Tibial nerve (tissue), 4 donors: ENCODE results near the gene SEMA6B. TPM values are rescaled to one million over a fixed set of nuclear protein-coding genes. Genes with fewer than 3 reads are reported as not detected.

Experiments
- DNase-seq, 2 donors: peaks; one replicate each; pipeline ENCODE4 v3.0.0-alpha.2; 2019; ENCODE audit warnings: low spot score in 2 of 2
- H3K27ac ChIP-seq, 4 donors: fragments of 200-600 bp; sonication (generic) in 3 of 4; one replicate each; pipeline ENCODE4 v1.5.1; 2017 to 2019; ENCODE audit warnings: mild to moderate bottlenecking in 1 of 4
- H3K27me3 ChIP-seq, 2 donors: fragments of 200-600 bp; sonication (generic) in 1 of 2; one replicate each; pipeline versions ENCODE4 v1.5.1 to v1.6.0; 2017 to 2019
- H3K36me3 ChIP-seq, 3 donors: fragments of 200-600 bp; sonication (generic); one replicate each; pipeline ENCODE4 v1.5.1; 2018 to 2019
- H3K4me1 ChIP-seq, 4 donors: fragments of 200-600 bp; sonication (generic) in 3 of 4; one replicate each; pipeline ENCODE4 v1.5.1; 2017 to 2019
- H3K4me3 ChIP-seq, 4 donors: fragments of 200-600 bp; sonication (generic) in 3 of 4; one replicate each; pipeline ENCODE4 v1.5.1; 2017 to 2019; ENCODE audit warnings: mild to moderate bottlenecking in 1 of 4, moderate library complexity in 1 of 4
- H3K9me3 ChIP-seq, 4 donors: fragments of 200-600 bp; sonication (generic) in 3 of 4; one replicate each; pipeline ENCODE4 v1.5.1; 2017 to 2019
- EP300 ChIP-seq, 2 donors: sonication (generic); formaldehyde crosslinking; IDR thresholded peaks; one replicate each; pipeline ENCODE4 v1.6.1; 2017; ENCODE audit warnings: antibody characterized with exemption in 2 of 2, mild to moderate bottlenecking in 1 of 2
- POLR2A ChIP-seq, 2 donors: fragments of 450-650 bp; IDR thresholded peaks; one replicate each; pipeline ENCODE4 v1.6.1; 2017; ENCODE audit warnings: antibody characterized with exemption in 2 of 2, mild to moderate bottlenecking in 2 of 2, moderate library complexity in 2 of 2
- WGBS, 2 donors: methylation state at CpG; one replicate each; pipeline ENCODE4 v1.1.5; 2018; 5-methylcytosine and 5-hydroxymethylcytosine counted together
- total RNA-seq, 4 donors: library from RNA; depleted of rRNA; stranded (reverse); fragments of >200 nt; gene quantifications; one replicate each; pipeline ENCODE4 v1.1.0, GENCODE V29; 2016
- TF ChIP-seq, protein P1 (sequence below), 5 experiments: fragments of 200-600 bp in 3 of 5; fragments of 450-650 bp in 2 of 5; sonication (generic) in 3 of 5; IDR thresholded peaks; one replicate each; pipeline ENCODE4 v1.5.1; 2016 to 2019; ENCODE audit warnings: antibody characterized with exemption in 5 of 5, mild to moderate bottlenecking in 3 of 5, moderate library complexity in 2 of 5

The SEMA6B gene
- total RNA-seq, 4 donors from 2014 or later, result 1.5 to 18.6 (median 7.4) TPM

GRCh38 chr19:4550018-4550417 is 9.5 kb downstream of the SEMA6B start:
- Histone ChIP-seq H3K4me3 (no peak overlapping the region), H3K4me1 (no peaks in the 10 kb centered on the region), H3K36me3 (no peaks in the 10 kb centered on the region), H3K9me3 (no peaks in the 10 kb centered on the region), H3K27ac (no peak overlapping the region), H3K27me3 (peaks cover 0 to 7% of the 10 kb centered on the region in 2 donors)
- DNase-seq, result no peak
- 92% methylated on average over 18 of the region's 18 CpGs for WGBS, 2 donors
- TF ChIP-seq EP300 (IDR thresholded peaks at IDR 0.05) (no peak), POLR2A (IDR thresholded peaks at IDR 0.05) (no peak)
- TF ChIP-seq, protein P1, sequence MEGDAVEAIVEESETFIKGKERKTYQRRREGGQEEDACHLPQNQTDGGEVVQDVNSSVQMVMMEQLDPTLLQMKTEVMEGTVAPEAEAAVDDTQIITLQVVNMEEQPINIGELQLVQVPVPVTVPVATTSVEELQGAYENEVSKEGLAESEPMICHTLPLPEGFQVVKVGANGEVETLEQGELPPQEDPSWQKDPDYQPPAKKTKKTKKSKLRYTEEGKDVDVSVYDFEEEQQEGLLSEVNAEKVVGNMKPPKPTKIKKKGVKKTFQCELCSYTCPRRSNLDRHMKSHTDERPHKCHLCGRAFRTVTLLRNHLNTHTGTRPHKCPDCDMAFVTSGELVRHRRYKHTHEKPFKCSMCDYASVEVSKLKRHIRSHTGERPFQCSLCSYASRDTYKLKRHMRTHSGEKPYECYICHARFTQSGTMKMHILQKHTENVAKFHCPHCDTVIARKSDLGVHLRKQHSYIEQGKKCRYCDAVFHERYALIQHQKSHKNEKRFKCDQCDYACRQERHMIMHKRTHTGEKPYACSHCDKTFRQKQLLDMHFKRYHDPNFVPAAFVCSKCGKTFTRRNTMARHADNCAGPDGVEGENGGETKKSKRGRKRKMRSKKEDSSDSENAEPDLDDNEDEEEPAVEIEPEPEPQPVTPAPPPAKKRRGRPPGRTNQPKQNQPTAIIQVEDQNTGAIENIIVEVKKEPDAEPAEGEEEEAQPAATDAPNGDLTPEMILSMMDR (IDR thresholded peaks at IDR 0.05), result no peak

DNA sequence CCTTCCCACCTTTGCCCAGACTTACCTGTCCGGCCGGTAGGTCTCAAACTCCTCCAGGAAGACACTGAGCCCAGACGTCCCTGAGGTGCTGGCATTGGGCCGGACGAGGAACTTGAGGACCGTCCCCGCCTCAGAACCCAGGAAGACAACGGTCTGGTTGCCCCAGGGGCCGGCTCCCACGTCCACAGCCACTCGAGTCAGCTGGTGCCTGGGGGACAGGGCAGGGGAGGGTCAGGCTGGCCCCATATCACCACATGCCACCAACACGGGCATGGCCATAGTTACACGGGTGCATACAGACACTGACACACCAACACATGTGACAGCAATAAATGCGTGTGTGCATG is 11.3 kb downstream of the SEMA6B start:
- Histone ChIP-seq H3K4me3 (no peak overlapping the region), H3K27me3 (peaks cover 0 to 7% of the 10 kb centered on the region in 2 donors), H3K36me3 (no peaks in the 10 kb centered on the region), H3K4me1 (peaks cover 0 to 3% (median 0%) of the 10 kb centered on the region in 4 donors), H3K9me3 (no peaks in the 10 kb centered on the region), H3K27ac (no peak overlapping the region)
- DNase-seq, result no peak
- TF ChIP-seq, protein P1 (IDR thresholded peaks at IDR 0.05), result no peak
- no peak for TF ChIP-seq POLR2A (IDR thresholded peaks at IDR 0.05)
- TF ChIP-seq EP300 (IDR thresholded peaks at IDR 0.05), result no peak
- WGBS, 2 donors, result 84 to 94% methylated on average over 3 to 14 of the region's 14 CpGs

DNA sequence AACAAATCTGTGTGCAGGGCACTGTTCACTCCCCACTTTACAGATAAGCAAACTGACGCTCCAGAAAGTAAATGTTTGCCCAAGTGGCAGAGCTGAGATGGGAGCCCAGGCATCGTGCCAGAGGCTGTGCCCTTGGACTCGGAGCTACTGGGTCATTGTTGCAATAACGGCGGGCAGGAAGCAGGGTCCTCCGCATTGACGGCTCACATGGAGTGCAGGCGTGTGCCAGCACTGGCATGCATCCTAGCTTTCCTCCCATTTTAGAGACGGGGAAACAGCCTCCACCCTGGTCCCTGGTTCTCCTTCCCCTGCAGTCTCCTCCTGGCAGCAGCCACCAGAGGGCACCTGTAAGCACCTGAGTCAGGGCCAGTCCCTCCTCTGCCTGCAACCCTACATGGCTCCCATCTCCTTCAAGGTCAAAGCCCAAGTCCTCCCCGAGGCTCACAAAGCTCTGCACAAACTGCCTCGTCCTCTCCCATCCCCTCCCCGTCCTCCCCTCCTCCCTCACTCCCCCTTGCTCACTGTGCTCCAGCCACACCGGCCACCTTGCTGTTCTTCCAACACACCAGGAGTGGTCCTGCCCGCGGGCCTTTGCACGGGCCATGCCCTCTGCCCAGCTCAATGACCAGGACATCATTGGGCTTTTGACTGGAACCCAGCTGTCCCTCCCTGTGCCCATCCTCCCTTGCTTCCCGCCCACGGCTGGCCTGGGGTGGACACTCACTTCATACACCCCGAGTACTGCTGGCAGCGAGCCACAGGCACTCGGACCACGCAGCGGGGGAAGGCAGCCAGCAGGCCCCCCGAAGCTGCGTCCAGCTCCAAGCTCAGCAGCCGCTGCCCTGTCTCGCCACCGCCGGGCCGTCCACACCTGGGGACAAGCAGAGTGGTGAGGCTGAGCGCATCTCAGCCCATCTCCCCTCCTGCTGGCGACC is 11.9 kb downstream of the SEMA6B start:
- 64 to 73% methylated on average over 25 to 31 of the region's 32 CpGs for WGBS, 2 donors

DNA sequence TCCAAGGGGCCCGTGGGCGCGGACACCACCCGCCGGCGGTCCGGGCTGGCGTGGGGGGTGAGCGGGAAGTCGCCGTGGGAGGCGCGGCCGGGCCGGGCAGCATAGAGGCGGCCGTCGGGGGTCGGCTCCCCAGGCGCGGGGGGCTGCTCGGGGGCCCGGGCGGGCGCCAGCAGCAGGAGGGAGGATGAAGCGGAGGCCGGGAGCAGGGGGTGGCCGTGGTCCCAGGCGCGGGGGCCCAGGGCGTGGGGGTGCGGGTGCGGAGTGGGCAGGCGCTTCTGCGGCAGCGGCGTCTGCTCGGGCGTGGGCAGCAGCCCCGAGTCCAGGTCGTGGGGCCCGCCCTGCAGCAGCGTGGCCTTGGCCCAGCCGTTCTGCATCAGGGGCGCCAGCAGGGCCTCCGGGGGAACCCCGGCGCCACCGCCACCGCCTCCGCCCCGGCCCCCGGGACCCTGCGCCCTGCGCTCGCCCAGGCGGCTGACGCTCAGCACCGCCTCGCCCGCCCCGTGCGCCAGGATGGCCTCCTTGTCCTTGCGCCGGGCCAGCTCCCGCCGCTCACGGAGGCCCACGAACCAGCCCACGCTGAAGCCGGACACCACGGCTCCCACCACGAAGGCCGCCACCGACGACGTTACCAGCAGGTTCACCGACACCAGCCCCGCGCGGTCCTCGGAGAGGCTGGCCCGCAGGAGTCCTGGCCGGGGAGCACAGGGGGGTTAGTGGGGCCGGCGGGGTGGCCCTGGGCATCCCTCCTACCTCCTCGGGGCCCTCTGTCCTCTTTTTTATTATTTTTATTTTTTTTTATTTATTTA is 15.4 kb downstream of the SEMA6B start:
- DNase-seq, result no peak
- Histone ChIP-seq H3K4me3 (peak overlapping the region in 1 of 4 donors; percentile 32), H3K27ac (no peak overlapping the region), H3K27me3 (peaks cover 0 to 23% of the 10 kb centered on the region in 2 donors), H3K9me3 (peaks cover 0 to 11% (median 0%) of the 10 kb centered on the region in 4 donors), H3K36me3 (no peaks in the 10 kb centered on the region), H3K4me1 (peaks cover 0 to 10% (median 0%) of the 10 kb centered on the region in 4 donors)
- WGBS, 2 donors, result 95 to 97% methylated on average over 63 to 70 of the region's 87 CpGs
- TF ChIP-seq POLR2A (IDR thresholded peaks at IDR 0.05) (no peak), EP300 (IDR thresholded peaks at IDR 0.05) (no peak)
- TF ChIP-seq, protein P1 (IDR thresholded peaks at IDR 0.05), result no peak

More for the DNA sequence above, 11.9 kb downstream of the SEMA6B start:
- Histone ChIP-seq H3K9me3 (no peaks in the 10 kb centered on the region), H3K4me1 (peaks cover 0 to 9% (median 0%) of the 10 kb centered on the region in 4 donors), H3K27ac (no peak overlapping the region), H3K4me3 (no peak overlapping the region), H3K36me3 (no peaks in the 10 kb centered on the region), H3K27me3 (peaks cover 0 to 12% of the 10 kb centered on the region in 2 donors)
- DNase-seq, result no peak
- no peak for TF ChIP-seq EP300 (IDR thresholded peaks at IDR 0.05)
- TF ChIP-seq, protein P1 (IDR thresholded peaks at IDR 0.05), result no peak
- no peak for TF ChIP-seq POLR2A (IDR thresholded peaks at IDR 0.05)
